Measurements from ENCODE around the gene FIBCD1. TPM values are rescaled to one million over a fixed set of nuclear protein-coding genes. Genes with fewer than 3 reads are reported as not detected.

The FIBCD1 gene
- total RNA-seq, 2 experiments from 2014 or later = not detected

- H3K4me1 Mint-ChIP-seq = peaks cover 3% of the 10 kb centered on the region
- POLR2A ChIA-PET = no interaction called here
- H3K36me3 Mint-ChIP-seq (ENCODE audit: low read depth) = peaks cover 3% of the 10 kb centered on the region
- H3K27ac Mint-ChIP-seq = no peak overlapping the region
- H3K27me3 Mint-ChIP-seq = peaks cover 44% of the 10 kb centered on the region
- H3K4me3 Mint-ChIP-seq = no peak overlapping the region
- DNase-seq = no peak
- CTCF ChIA-PET = interaction anchor here (0.7 kb wide), 1 partner anchor 68 kb away, joined by 3 read pairs; no protein-coding TSS in a partner anchor
- H3K9me3 Mint-ChIP-seq = no peaks in the 10 kb centered on the region
Observed at GRCh38 chr9:130933114-130934046, 5.7 kb downstream of the FIBCD1 start.

DNA sequence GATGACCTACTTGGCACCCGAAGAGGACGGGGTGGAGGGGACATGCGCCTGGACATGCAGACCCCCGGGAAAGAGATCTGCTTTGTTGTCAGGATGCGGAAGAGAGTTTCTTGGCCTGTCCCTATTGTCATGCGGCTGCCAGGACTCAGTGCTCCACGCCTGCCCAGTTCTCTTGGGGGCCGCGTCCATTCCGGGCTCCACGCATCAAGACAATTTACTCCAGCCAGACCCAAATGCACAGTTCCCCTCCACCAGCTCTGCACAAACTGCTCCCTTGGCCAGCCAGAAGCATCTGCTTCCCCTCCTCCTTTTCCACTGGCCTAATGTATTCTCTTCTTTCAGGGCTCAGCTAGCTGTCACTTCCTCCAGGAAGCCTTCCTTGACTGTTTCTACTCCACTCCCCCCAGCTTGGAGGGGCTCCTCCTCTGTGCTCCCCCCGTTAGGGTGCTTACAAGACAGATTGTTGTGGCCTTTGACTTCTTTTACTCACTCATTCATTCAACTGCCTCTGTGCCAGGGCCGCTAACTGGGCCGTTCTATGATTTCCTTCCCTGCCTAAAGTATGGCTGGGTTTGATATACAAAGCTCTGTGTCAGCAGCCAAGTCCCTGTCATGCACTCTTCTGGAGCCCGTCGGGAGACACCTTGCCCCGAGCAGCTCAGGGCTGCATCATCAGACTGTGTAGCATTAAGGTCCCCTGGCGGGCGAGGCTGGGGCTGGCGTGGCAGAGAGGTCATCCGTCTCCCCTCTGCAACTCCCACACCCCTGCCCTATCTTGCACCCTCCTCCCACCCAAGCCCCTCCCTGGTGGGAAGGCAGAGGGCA, 6.6 kb downstream of the FIBCD1 start:
- peaks cover 40% of the 10 kb centered on the region for H3K27me3 Mint-ChIP-seq

GRCh38 chr9:130931508-130932254, 7.4 kb downstream of the FIBCD1 start:
- Mint-ChIP-seq H3K4me1 (no peaks in the 10 kb centered on the region), H3K9me3 (no peaks in the 10 kb centered on the region), H3K27ac (no peak overlapping the region), H3K27me3 (peaks cover 32% of the 10 kb centered on the region), H3K36me3 (ENCODE audit: low read depth) (peaks cover under 1% of the 10 kb centered on the region), H3K4me3 (no peak overlapping the region)
- DNase-seq = no peak
- ChIA-PET CTCF (no interaction called here), POLR2A (no interaction called here)

More for the DNA sequence above, 6.6 kb downstream of the FIBCD1 start:
- Mint-ChIP-seq H3K9me3 (no peaks in the 10 kb centered on the region), H3K4me3 (no peak overlapping the region), H3K4me1 (peaks cover 3% of the 10 kb centered on the region), H3K36me3 (ENCODE audit: low read depth) (peaks cover 3% of the 10 kb centered on the region), H3K27ac (no peak overlapping the region)
- no peak for DNase-seq
- POLR2A ChIA-PET = no interaction called here
- CTCF ChIA-PET = interaction anchor here (0.7 kb wide), 1 partner anchor 67 kb away, joined by 3 read pairs; no protein-coding TSS in a partner anchor

DNA sequence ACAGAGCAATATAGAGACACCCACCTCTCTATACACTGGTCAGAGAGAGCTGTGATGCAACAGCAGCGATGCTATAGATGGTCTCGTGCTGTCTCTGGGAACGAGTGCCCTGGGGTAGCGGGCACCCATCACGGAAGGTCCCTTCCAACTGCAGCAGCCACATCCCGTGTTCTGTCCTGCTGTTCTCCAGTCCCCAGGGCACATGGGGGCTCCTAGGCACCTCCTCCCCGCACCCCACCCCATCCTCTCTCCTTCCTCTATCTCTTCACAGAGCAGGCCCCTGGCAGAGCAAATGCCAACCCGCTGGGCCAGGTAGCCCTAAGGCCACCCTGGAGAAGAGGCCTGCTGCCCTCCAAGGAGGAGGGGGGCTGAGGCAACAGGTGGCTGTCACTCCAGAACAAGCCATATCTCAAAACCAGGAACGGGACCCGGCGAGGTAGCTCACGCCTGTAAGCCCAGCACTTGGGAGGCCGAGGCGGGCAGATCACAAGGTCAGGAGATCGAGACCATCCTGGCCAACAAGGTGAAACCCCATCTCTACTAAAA, 8.2 kb downstream of the FIBCD1 start:
- ChIA-PET POLR2A (no interaction called here), CTCF (no interaction called here)
- no peak for DNase-seq
- Mint-ChIP-seq H3K36me3 (ENCODE audit: low read depth) (no peaks in the 10 kb centered on the region), H3K27ac (no peak overlapping the region), H3K4me1 (no peaks in the 10 kb centered on the region), H3K9me3 (no peaks in the 10 kb centered on the region), H3K27me3 (peaks cover 27% of the 10 kb centered on the region), H3K4me3 (no peak overlapping the region)

GRCh38 chr9:130930132-130930803, 8.8 kb downstream of the FIBCD1 start:
- CTCF ChIA-PET = no interaction called here
- H3K36me3 Mint-ChIP-seq (ENCODE audit: low read depth) = no peaks in the 10 kb centered on the region

GRCh38 chr9:130929571-130930038, 9.4 kb downstream of the FIBCD1 start:
- H3K36me3 Mint-ChIP-seq (ENCODE audit: low read depth) = no peaks in the 10 kb centered on the region
- DNase-seq = no peak
- no peaks in the 10 kb centered on the region for H3K9me3 Mint-ChIP-seq
- CTCF ChIA-PET = no interaction called here
- no peak overlapping the region for H3K27ac Mint-ChIP-seq
- no peak overlapping the region for H3K4me3 Mint-ChIP-seq
- POLR2A ChIA-PET = no interaction called here
- H3K27me3 Mint-ChIP-seq = peaks cover 18% of the 10 kb centered on the region
- no peaks in the 10 kb centered on the region for H3K4me1 Mint-ChIP-seq

More at GRCh38 chr9:130930132-130930803, 8.8 kb downstream of the FIBCD1 start:
- no peak for DNase-seq
- Mint-ChIP-seq H3K27ac (no peak overlapping the region), H3K4me1 (no peaks in the 10 kb centered on the region), H3K27me3 (peaks cover 25% of the 10 kb centered on the region), H3K4me3 (no peak overlapping the region), H3K9me3 (no peaks in the 10 kb centered on the region)
- POLR2A ChIA-PET = no interaction called here

GRCh38 chr9:130927995-130928900, 10.8 kb downstream of the FIBCD1 start:
- Mint-ChIP-seq H3K27me3 (peaks cover 16% of the 10 kb centered on the region), H3K36me3 (ENCODE audit: low read depth) (no peaks in the 10 kb centered on the region), H3K4me3 (no peak overlapping the region), H3K4me1 (no peaks in the 10 kb centered on the region), H3K9me3 (no peaks in the 10 kb centered on the region), H3K27ac (no peak overlapping the region)
- DNase-seq = no peak
- CTCF ChIA-PET = no interaction called here
- POLR2A ChIA-PET = no interaction called here

GRCh38 chr9:130927338-130927737, 11.7 kb downstream of the FIBCD1 start:
- H3K36me3 Mint-ChIP-seq (ENCODE audit: low read depth) = no peaks in the 10 kb centered on the region
- no peak overlapping the region for H3K4me3 Mint-ChIP-seq
- ChIA-PET POLR2A (no interaction called here), CTCF (interaction anchor here (0.6 kb wide), 1 partner anchor 130 kb away, joined by 3 read pairs; no protein-coding TSS in a partner anchor)
- no peak overlapping the region for H3K27ac Mint-ChIP-seq
- H3K27me3 Mint-ChIP-seq = peaks cover 12% of the 10 kb centered on the region
- H3K4me1 Mint-ChIP-seq = no peaks in the 10 kb centered on the region
- no peaks in the 10 kb centered on the region for H3K9me3 Mint-ChIP-seq
- no peak for DNase-seq

GRCh38 chr9:130925050-130925678, 13.9 kb downstream of the FIBCD1 start:
- Mint-ChIP-seq H3K4me1 (no peaks in the 10 kb centered on the region), H3K27ac (no peak overlapping the region), H3K27me3 (peaks cover 4% of the 10 kb centered on the region), H3K36me3 (ENCODE audit: low read depth) (no peaks in the 10 kb centered on the region), H3K4me3 (no peak overlapping the region), H3K9me3 (no peaks in the 10 kb centered on the region)
- ChIA-PET CTCF (no interaction called here), POLR2A (no interaction called here)
- DNase-seq = no peak

DNA sequence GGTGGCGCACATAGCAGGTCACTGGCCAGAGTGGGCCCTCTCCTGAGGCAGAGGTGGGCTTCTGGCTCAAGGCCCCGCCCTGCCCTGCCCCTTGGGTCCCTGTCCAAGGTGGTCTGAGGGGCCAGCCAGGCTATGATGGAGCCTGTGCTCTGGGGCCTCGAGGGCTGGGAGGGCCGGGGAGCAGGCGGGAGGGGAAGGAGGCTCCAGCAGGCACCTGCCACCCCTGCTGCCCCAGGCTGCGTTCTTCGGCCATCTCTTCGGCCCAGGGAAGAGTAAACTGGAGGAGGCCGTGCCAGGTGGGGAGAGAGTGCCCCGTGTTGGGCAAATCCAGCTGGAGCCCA, 14.6 kb downstream of the FIBCD1 start:
- Mint-ChIP-seq H3K4me1 (no peaks in the 10 kb centered on the region), H3K27me3 (peaks cover 4% of the 10 kb centered on the region), H3K9me3 (no peaks in the 10 kb centered on the region), H3K36me3 (ENCODE audit: low read depth) (no peaks in the 10 kb centered on the region), H3K27ac (no peak overlapping the region), H3K4me3 (no peak overlapping the region)
- CTCF ChIA-PET = no interaction called here
- DNase-seq = no peak
- POLR2A ChIA-PET = no interaction called here

- Mint-ChIP-seq H3K9me3 (no peaks in the 10 kb centered on the region), H3K4me3 (no peak overlapping the region), H3K27me3 (peaks cover 4% of the 10 kb centered on the region), H3K36me3 (ENCODE audit: low read depth) (no peaks in the 10 kb centered on the region), H3K27ac (no peak overlapping the region), H3K4me1 (no peaks in the 10 kb centered on the region)
- POLR2A ChIA-PET = no interaction called here
- CTCF ChIA-PET = no interaction called here
- no peak for DNase-seq
Observed at GRCh38 chr9:130923611-130924447, 15.2 kb downstream of the FIBCD1 start.
